GM21381 (cell line): ENCODE data around the gene C12orf75.
"Not testable (repeated sequence)": the region's sequence is repeated elsewhere in the genome, so short reads cannot be mapped to it uniquely, and the experiment has no call there.

Experiments used
- ATAC-seq: cut with Tn5 transposase; IDR thresholded peaks from one replicate; pipeline ENCODE4 v1.9.1; 2021; ENCODE audit warnings: mild to moderate bottlenecking, moderate library complexity; ENCODE audit not compliant: unreplicated experiment

Gene C12orf75

GRCh38 chr12:105309384-105309783 is 21.1 kb upstream of the C12orf75 start:
- ATAC-seq = not testable (repeated sequence)

- ATAC-seq = not testable (repeated sequence)
Observed at GRCh38 chr12:105310476-105311085, 19.9 kb upstream of the C12orf75 start.

GRCh38 chr12:105311936-105312335 is 18.6 kb upstream of the C12orf75 start:
- not testable (repeated sequence) for ATAC-seq

- not testable (repeated sequence) for ATAC-seq
Observed at GRCh38 chr12:105313755-105314154, 16.7 kb upstream of the C12orf75 start.

- ATAC-seq = no peak
Observed at GRCh38 chr12:105315130-105315529, 15.4 kb upstream of the C12orf75 start.

GRCh38 chr12:105315726-105316125 is 14.8 kb upstream of the C12orf75 start:
- no peak for ATAC-seq

GRCh38 chr12:105316931-105317852 is 13.3 kb upstream of the C12orf75 start:
- no peak for ATAC-seq

GRCh38 chr12:105317942-105318621 is 12.4 kb upstream of the C12orf75 start:
- no peak for ATAC-seq

GRCh38 chr12:105318651-105319483 is 11.6 kb upstream of the C12orf75 start:
- ATAC-seq = no peak

GRCh38 chr12:105319691-105320209 is 10.7 kb upstream of the C12orf75 start:
- ATAC-seq = no peak

GRCh38 chr12:105321125-105321524 is 9.4 kb upstream of the C12orf75 start:
- ATAC-seq = no peak

GRCh38 chr12:105322070-105322469 is 8.4 kb upstream of the C12orf75 start:
- no peak for ATAC-seq

GRCh38 chr12:105324704-105325103 is 5.8 kb upstream of the C12orf75 start:
- no peak for ATAC-seq

GRCh38 chr12:105325117-105325516 is 5.4 kb upstream of the C12orf75 start:
- ATAC-seq = no peak

GRCh38 chr12:105329926-105330282 is 587 bp upstream of the C12orf75 start:
- ATAC-seq = peak; percentile 5

- no peak for ATAC-seq
Observed at GRCh38 chr12:105330931-105331804, 677 bp downstream of the C12orf75 start.

GRCh38 chr12:105331805-105332251 is 1.3 kb downstream of the C12orf75 start:
- ATAC-seq = no peak

- ATAC-seq = not testable (repeated sequence)
Observed at GRCh38 chr12:105332286-105332685, 1.8 kb downstream of the C12orf75 start.

GRCh38 chr12:105332925-105333324 is 2.4 kb downstream of the C12orf75 start:
- ATAC-seq = no peak
